T-helper 2 cell (primary cell): Measurements from ENCODE around the gene NACA.
"Not testable (repeated sequence)": the region's sequence is repeated elsewhere in the genome, so short reads cannot be mapped to it uniquely, and the experiment has no call there.

Experiments
- DNase-seq, 5 experiments: peaks; one replicate each; pipeline versions ENCODE4 v3.0.0 to v3.0.0-alpha.2; 2012 to 2022
- total RNA-seq, 2 donors: gene quantifications; one replicate each; lab custom pipeline; 2026; lab: John Stamatoyannopoulos, UW

The NACA gene
- 360 to 489 reads per million in 2 donors for total RNA-seq

GRCh38 chr12:56724972-56725722 is at the start of gene NACA:
Gene NACA (minus strand): TSS chr12:56725299. CDS start chr12:56724521, 778 bp downstream.
- peak; percentile 90 to 99 (median 97) for DNase-seq

GRCh38 chr12:56773113-56773512 is 48.0 kb upstream of the NACA start:
- DNase-seq: no peak

DNA sequence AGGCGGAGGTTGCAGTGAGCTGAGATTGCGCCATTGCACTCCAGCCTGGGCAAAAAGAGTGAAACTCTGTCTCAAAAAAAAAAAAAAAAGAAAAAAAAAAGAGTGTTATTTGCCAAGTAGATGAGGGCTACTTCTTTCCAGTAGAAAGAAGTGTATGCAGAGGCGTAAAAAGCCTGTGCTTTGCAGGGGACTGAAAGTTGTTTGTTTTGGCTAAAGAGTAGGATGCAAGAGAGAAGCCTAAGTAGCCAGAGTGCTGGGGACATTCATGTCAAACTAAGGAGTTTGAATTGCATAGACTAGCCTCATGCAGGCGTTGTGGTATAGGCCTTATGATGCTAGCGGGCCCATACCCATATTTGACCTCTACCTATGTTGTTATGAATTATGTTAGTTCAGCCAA is 47.5 kb upstream of the NACA start:
- DNase-seq: no peak

DNA sequence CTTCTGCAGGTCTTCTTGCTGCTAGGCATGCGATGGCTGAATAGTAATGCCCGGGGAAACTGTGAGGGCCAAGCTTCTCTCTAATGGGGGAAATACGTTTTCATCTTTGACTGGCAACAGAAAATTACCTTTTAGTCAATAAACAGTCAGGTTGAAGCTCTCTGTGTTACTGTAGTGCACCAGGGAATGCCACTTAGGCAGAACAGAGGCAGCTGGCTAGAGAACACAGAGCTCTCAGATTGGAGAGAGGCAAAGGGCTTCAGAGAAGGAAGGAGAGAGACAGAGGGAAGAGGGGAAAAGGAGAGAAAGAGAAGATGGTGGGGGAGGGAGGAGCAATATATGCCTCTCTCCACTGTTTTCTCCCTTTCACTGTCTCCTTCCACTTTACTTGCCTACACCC is 44.8 kb upstream of the NACA start:
- DNase-seq: no peak

DNA sequence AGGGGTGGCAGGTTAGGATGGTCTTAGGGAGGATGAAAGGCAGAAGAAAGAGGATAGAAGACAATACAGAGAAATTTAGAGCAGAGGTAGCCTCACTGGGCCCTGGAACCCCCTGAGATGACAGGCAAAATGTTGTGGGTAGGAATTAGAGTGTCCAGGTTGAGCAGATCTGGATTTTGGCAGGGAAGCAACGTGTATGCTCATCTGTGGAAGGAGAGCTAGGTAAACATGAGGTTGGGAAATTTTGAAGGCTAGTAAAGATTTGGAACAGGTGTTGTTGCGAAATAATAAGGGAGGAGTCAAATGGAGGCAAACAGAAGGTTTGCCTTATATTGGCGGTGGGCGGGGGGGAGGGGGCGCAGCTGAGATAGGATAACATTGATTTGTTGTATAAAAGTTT is 43.3 kb upstream of the NACA start:
- DNase-seq: no peak

DNA sequence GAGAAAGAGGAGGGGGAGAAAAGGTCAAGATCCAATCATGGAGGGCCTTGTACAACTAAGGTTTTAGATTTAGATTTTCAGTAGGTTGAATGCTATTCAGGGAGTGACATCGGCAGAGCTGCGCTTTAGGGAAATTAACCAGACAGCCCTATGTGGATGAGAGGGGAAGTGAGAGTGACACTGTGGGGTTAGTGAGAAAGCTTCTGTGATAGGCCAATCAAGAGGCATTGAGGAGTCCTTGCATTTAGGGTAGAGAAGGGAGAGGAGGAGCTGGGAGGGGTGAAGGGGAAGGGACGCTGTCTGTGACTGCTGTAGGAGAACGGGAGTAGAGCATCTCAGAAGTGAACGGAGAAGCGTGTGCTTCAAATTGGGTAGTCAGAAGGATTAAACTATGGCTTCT is 41.4 kb upstream of the NACA start:
- no peak for DNase-seq

- no peak for DNase-seq
Measured at GRCh38 chr12:56763753-56764657, 38.9 kb upstream of the NACA start.

DNA sequence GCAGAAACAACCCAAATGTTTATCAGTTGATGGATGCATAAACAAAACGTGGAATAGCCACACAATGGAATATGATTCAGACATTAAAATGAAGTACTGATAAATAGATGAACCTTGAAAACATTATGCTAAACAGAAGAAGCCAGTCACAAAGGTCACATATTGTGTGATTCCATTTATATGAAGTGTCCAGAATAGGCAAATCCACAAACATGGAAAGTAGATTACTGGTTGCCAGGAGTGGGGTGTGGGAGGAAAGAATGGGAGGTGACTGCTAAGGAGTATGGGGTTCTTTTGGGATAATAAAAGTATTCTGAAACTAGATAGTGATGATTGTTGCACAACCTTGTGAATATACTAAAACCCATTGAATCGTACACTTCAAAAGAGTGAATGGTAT is 36.7 kb upstream of the NACA start:
- DNase-seq: no peak

DNA sequence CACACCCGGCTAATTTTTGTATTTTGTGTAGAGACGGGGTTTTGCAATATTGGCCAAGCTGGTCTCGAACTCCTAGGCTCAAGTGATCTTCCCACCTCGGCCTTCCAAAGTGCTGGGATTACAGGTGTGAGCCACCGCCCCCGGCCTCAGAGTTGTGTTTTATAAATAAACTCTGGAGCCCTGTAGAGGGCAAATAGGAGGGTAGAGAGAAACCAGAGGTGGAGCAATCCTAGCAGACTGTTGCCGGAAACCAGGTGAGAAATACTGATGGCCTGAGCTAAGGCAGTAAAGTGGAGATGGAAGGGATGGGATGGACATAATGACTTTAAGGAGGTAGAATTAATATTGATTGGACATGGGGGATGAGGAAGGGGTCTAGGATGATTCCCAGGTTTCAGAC is 35.4 kb upstream of the NACA start:
- no peak for DNase-seq

DNA sequence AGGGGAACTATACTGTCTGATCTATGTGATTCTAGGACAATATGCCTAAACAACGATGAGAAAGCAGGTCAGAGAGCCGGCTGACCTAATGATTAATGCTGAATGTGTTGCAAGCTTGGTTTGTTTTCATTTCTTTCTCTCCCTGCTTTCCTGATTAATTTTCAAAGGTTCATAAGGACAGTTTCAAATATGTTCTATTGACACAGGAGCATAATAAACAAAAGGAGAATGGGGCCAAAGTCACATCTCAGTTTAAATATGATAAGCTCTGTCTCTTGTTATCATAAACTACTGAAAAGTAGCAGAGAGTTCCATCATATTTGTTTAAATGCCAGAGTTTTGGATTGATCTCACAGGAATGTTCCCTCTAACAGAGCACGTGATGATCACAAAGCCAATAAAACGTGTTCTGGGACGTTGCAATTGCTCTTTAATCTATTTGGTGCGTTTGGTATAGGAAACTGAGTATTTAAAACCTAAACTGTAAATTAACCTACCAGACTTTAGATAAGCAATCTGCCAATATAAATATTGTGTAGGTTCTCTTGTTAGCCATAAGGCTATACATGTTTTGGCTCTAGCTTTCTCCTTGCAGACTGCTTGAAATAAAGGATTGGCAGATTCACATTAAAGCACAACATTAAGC is 34.3 kb upstream of the NACA start:
- DNase-seq: no peak

DNA sequence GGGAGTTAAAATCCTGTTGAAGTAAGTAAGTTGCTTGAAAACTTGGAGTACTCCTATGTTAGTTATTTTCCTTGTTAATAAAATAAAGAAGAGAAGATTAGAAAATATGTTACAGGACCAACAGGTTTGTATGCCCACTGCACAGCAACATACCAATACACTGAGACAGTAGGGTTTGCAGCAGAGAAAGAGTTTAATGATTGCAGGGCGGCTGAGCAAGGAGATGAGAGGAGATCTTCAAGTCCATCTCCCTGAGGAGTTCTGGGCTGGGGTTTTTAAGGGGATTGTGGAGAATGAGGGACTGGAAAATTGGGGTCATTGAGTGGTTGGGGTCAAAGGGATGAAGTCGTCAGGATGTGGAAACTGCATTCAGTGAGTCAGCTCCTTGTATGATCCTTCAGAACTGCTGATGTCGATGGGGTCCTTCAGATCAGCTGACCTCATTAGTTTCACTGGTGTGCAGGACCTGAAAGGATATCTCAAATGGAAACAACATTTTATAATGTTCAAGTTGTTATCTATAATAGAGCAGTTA is 33.7 kb upstream of the NACA start:
- no peak for DNase-seq

GRCh38 chr12:56757971-56758370 is 32.9 kb upstream of the NACA start:
- DNase-seq: not testable (repeated sequence)

- DNase-seq: no peak
Measured at GRCh38 chr12:56753566-56753965, 28.5 kb upstream of the NACA start.

- peak; percentile 74 to 92 (median 77) for DNase-seq
Measured at GRCh38 chr12:56751712-56752598, 26.9 kb upstream of the NACA start, which contains the start of gene PRIM1. Gene PRIM1 (minus strand): TSS chr12:56752323. CDS start chr12:56752298, 25 bp downstream.

GRCh38 chr12:56750596-56750995 is 25.5 kb upstream of the NACA start:
- not testable (repeated sequence) for DNase-seq

DNA sequence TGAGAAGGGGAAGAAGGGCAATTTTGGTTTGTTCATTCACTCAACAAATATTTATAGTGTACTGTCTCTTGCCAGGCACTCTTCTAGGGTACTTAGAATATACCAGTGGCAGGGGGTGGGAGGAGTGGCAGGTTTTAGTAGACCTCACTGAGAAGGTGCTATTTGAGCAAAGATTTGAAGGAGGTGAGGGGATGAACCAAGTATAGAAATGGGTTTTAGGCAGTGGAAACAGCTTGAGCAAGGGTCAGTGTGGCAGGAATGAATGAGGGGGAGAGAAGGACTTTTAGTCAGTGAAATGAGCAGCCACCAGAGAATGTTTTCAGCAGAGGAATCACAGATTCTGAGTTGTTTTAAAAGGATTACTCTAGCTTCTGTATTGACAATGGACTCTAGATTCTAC is 24.8 kb upstream of the NACA start:
- DNase-seq: no peak

GRCh38 chr12:56749359-56749758 is 24.3 kb upstream of the NACA start:
- DNase-seq: no peak

GRCh38 chr12:56728139-56728861 is 3.2 kb upstream of the NACA start:
- DNase-seq: no peak

- DNase-seq: not testable (repeated sequence)
Measured at GRCh38 chr12:56726196-56726675, 1.1 kb upstream of the NACA start.

DNA sequence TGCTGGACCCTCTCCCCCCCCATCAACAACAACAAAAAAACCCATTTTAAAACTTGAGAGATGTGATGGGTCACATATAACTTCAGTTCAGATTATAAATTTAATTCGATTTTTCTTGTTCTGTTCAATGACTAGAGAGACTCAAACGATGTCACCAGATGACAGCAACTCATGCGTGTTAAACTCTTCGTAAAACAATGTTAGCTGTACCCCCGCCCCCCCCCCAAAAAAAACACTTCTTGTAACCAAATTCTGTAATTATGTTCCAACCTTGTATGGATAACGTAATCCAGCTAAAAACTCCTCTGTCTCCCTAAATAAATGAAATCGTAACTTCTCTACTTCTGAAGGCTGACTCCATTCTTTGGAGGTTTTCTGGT is 614 bp upstream of the NACA start:
- DNase-seq: no peak

GRCh38 chr12:56724701-56724971 is 463 bp downstream of the NACA start:
- no peak for DNase-seq
